Activated CD8-positive, alpha-beta memory T cell treated with anti-CD3 and anti-CD28 coated beads, Interleukin-2, amount 10 ng/mL, durations not matched to agents 7 days and 5 days (primary cell): ENCODE data around the gene LRRC10. TPM values are rescaled to one million over a fixed set of nuclear protein-coding genes. Genes with fewer than 3 reads are reported as not detected.
A peak's percentile ranks its signal among the peaks of the same experiment; 100 is the strongest.

ENCODE experiments used
- ATAC-seq: fragments of 150-1000 bp; cut with Tn5 transposase; one replicate; pipeline ENCODE4 v1.10.0; 2021; ENCODE audit warnings: moderate library complexity
- CTCF ChIA-PET: fragments of 350-600 bp; sonication (Branson Sonifier 250); formaldehyde crosslinking; loops from one replicate; lab custom pipeline; 2021; ENCODE audit warnings: antibody characterized with exemption; lab: Charles Lee
- DNase-seq: peaks from one replicate; pipeline ENCODE4 v3.0.0-alpha.2; 2020
- H3K27ac Mint-ChIP-seq: one replicate; pipeline ENCODE4 v1.8.0; 2021; ENCODE audit warnings: mild to moderate bottlenecking, mixed read lengths
- H3K27me3 Mint-ChIP-seq: one replicate; pipeline ENCODE4 v1.8.0; 2021; ENCODE audit warnings: mixed read lengths
- H3K36me3 Mint-ChIP-seq: one replicate; pipeline ENCODE4 v1.8.0; 2021; ENCODE audit warnings: mild to moderate bottlenecking, mixed read lengths
- H3K4me1 Mint-ChIP-seq: one replicate; pipeline ENCODE4 v1.8.0; 2021; ENCODE audit warnings: mixed read lengths
- H3K4me3 Mint-ChIP-seq: one replicate; pipeline ENCODE4 v1.8.0; 2021; ENCODE audit warnings: mild to moderate bottlenecking, moderate library complexity, mixed read lengths
- H3K9me3 Mint-ChIP-seq: one replicate; pipeline ENCODE4 v1.8.0; 2022; ENCODE audit warnings: low read depth, mixed read lengths
- total RNA-seq, 2 experiments: library from RNA; stranded (reverse); gene quantifications; one replicate each; pipeline ENCODE4 v1.2.3, GENCODE V29; 2021

Gene LRRC10
- total RNA-seq, 2 experiments from 2014 or later, result not detected

DNA sequence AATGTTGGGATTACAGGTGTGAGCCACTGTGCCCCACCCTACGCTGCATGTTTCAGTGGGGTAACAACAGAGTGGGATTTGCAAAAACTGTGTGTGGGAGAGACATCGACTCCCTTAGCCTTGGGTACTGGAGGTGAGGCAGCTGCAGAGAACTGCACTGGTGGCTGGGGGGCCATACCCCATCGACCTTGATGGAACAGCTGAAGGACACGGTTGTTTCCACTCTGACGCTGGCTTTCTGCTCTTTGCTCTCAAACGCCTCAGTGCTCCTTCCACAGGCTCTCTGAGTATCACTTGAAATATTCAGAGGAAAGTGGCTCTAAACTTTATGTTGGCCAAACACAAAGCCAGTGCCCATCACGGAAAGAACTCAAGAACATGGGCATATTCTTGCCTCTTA is 30.8 kb upstream of the LRRC10 start:
- H3K4me3 Mint-ChIP-seq, result no peak overlapping the region
- H3K36me3 Mint-ChIP-seq, result no peaks in the 10 kb centered on the region
- H3K27ac Mint-ChIP-seq, result no peak overlapping the region
- DNase-seq, result no peak
- H3K27me3 Mint-ChIP-seq, result peaks cover 5% of the 10 kb centered on the region
- CTCF ChIA-PET, result interaction anchor here (3.2 to 6.2 kb wide), 2 partner anchors 8 to 284 kb away, joined by 10 to 42 read pairs; no protein-coding TSS in a partner anchor
- no peak for ATAC-seq
- no peaks in the 10 kb centered on the region for H3K9me3 Mint-ChIP-seq
- H3K4me1 Mint-ChIP-seq, result no peaks in the 10 kb centered on the region

- DNase-seq, result peak; percentile 71
- Mint-ChIP-seq H3K4me3 (no peak overlapping the region), H3K4me1 (no peaks in the 10 kb centered on the region), H3K27me3 (peaks cover 2% of the 10 kb centered on the region), H3K9me3 (no peaks in the 10 kb centered on the region), H3K36me3 (no peaks in the 10 kb centered on the region), H3K27ac (no peak overlapping the region)
- CTCF ChIA-PET, result interaction anchor here (0.7 to 6.2 kb wide), 15 partner anchors 10 to 579 kb away, joined by 3 to 42 read pairs (median 5); partner anchors contain the start of gene LYZ
- peak; percentile 89 for ATAC-seq
Measured at GRCh38 chr12:69639400-69640016, 28.8 kb upstream of the LRRC10 start.

- H3K27ac Mint-ChIP-seq, result no peak overlapping the region
- no peak overlapping the region for H3K4me3 Mint-ChIP-seq
- peaks cover 2% of the 10 kb centered on the region for H3K27me3 Mint-ChIP-seq
Measured at GRCh38 chr12:69633061-69633460, 22.4 kb upstream of the LRRC10 start.

DNA sequence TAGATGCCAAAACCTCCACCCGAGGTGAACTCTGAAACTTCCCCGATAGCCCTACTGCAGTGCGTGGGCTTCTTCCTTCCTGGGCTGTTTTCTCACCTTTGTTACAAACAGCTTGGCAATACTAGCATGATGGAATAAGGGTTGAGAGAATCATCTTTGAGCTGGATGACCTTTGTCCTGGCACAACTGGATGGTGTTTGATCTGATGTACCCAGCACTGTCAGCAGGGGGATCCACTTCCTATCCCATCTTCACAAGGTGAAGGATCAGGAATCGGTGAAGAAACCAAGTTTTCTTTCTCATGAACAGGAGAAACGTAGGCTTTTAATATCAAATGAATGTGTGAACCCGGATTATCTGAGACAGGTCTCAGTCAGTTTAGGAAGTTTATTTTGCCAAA is 19.5 kb upstream of the LRRC10 start:
- Mint-ChIP-seq H3K9me3 (no peaks in the 10 kb centered on the region), H3K27me3 (peaks cover 5% of the 10 kb centered on the region), H3K36me3 (no peaks in the 10 kb centered on the region), H3K27ac (no peak overlapping the region), H3K4me1 (no peaks in the 10 kb centered on the region), H3K4me3 (no peak overlapping the region)
- CTCF ChIA-PET, result interaction anchor here (1.2 kb wide), 1 partner anchor 273 kb away, joined by 3 read pairs; no protein-coding TSS in a partner anchor
- DNase-seq, result no peak
- no peak for ATAC-seq

More at GRCh38 chr12:69633061-69633460, 22.4 kb upstream of the LRRC10 start:
- no peak for ATAC-seq
- Mint-ChIP-seq H3K9me3 (no peaks in the 10 kb centered on the region), H3K4me1 (no peaks in the 10 kb centered on the region), H3K36me3 (no peaks in the 10 kb centered on the region)
- CTCF ChIA-PET, result no interaction called here
- DNase-seq, result no peak

GRCh38 chr12:69627501-69627900 is 16.8 kb upstream of the LRRC10 start:
- no peak for ATAC-seq
- Mint-ChIP-seq H3K27ac (no peak overlapping the region), H3K4me1 (no peaks in the 10 kb centered on the region), H3K9me3 (no peaks in the 10 kb centered on the region), H3K4me3 (no peak overlapping the region), H3K36me3 (no peaks in the 10 kb centered on the region), H3K27me3 (peaks cover 5% of the 10 kb centered on the region)
- CTCF ChIA-PET, result no interaction called here
- no peak for DNase-seq

- H3K27me3 Mint-ChIP-seq, result peaks cover 10% of the 10 kb centered on the region
- CTCF ChIA-PET, result no interaction called here
- ATAC-seq, result no peak
Measured at GRCh38 chr12:69623970-69624369, 13.3 kb upstream of the LRRC10 start.

DNA sequence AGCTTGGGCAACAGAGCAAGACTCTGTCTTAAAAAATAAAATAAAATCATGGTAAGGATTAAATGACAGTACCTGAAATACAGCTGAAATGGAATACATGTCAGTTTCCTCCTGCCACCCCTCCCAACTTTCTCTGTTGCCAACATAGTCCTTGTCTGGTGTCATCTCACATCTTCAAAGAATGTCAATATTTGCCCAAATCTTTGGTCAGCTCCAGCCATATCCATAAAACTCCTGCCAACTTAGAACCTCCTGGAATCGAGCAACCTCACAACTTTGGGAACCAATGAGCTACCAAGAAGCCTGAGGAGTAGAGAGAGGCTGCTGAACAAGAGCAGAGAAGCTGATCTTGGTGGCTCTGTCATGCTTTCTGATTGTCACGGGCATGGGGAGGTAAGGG is 10.8 kb upstream of the LRRC10 start:
- no peak for DNase-seq
- CTCF ChIA-PET, result no interaction called here
- no peak for ATAC-seq
- no peak overlapping the region for H3K4me3 Mint-ChIP-seq
- H3K27me3 Mint-ChIP-seq, result peaks cover 15% of the 10 kb centered on the region
- no peaks in the 10 kb centered on the region for H3K9me3 Mint-ChIP-seq
- no peak overlapping the region for H3K27ac Mint-ChIP-seq
- no peaks in the 10 kb centered on the region for H3K36me3 Mint-ChIP-seq
- H3K4me1 Mint-ChIP-seq, result no peaks in the 10 kb centered on the region

More at GRCh38 chr12:69623970-69624369, 13.3 kb upstream of the LRRC10 start:
- Mint-ChIP-seq H3K27ac (no peak overlapping the region), H3K36me3 (no peaks in the 10 kb centered on the region), H3K9me3 (no peaks in the 10 kb centered on the region), H3K4me3 (no peak overlapping the region), H3K4me1 (no peaks in the 10 kb centered on the region)
- no peak for DNase-seq

DNA sequence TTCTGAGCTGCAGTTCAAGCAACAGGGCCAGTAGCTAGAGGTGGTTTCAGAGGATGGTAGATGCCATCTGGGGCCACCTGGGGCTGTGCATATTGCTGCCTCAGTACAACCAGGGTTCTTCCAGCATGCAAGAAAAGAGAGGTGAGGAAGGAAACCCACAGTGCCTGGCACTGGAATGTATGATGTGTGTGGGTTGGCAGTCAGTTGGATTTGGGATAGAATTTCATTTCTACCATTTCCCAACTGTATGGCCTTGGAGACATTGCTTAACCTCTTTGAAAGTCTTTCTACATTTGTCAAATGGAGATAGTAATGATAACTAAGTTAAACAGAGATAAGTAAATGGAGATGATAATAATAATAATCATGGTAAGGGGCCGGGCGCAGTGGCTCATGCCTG is 10.2 kb upstream of the LRRC10 start:
- CTCF ChIA-PET, result no interaction called here
- DNase-seq, result no peak
- Mint-ChIP-seq H3K9me3 (no peaks in the 10 kb centered on the region), H3K4me3 (no peak overlapping the region), H3K27ac (no peak overlapping the region), H3K4me1 (no peaks in the 10 kb centered on the region), H3K36me3 (no peaks in the 10 kb centered on the region), H3K27me3 (peaks cover 12% of the 10 kb centered on the region)
- no peak for ATAC-seq

GRCh38 chr12:69620077-69620476 is 9.4 kb upstream of the LRRC10 start:
- CTCF ChIA-PET, result no interaction called here
- H3K36me3 Mint-ChIP-seq, result no peaks in the 10 kb centered on the region
- H3K27me3 Mint-ChIP-seq, result peaks cover 18% of the 10 kb centered on the region
- H3K4me3 Mint-ChIP-seq, result no peak overlapping the region
- ATAC-seq (no peak), DNase-seq (no peak)
- no peak overlapping the region for H3K27ac Mint-ChIP-seq
- H3K9me3 Mint-ChIP-seq, result no peaks in the 10 kb centered on the region
- H3K4me1 Mint-ChIP-seq, result no peaks in the 10 kb centered on the region

- no peak overlapping the region for H3K27ac Mint-ChIP-seq
- no peaks in the 10 kb centered on the region for H3K4me1 Mint-ChIP-seq
- ATAC-seq (no peak), DNase-seq (no peak)
- CTCF ChIA-PET, result no interaction called here
- no peak overlapping the region for H3K4me3 Mint-ChIP-seq
- no peaks in the 10 kb centered on the region for H3K36me3 Mint-ChIP-seq
- H3K27me3 Mint-ChIP-seq, result peaks cover 18% of the 10 kb centered on the region
- no peaks in the 10 kb centered on the region for H3K9me3 Mint-ChIP-seq
Measured at GRCh38 chr12:69619050-69619449, 8.3 kb upstream of the LRRC10 start.

DNA sequence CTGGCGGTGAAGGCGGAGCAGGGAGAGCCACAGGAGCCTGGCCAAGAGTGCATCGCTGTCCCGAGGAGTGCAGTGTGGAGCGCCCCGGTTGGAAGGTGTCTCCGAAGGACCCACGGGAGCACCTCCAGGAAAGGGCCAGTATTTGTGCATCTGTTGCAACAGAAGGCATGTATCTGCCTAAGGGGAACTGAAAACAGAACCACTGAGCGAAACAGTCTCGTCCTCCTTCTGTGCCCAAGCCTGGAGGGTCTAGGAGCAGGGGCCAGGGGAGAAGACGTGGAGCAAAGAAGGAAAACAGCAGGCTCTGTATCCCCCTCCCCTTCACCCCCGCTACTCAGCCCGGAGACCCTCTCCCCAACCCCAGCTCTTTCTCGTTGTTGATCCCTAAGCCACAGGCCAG is 5.3 kb upstream of the LRRC10 start:
- Mint-ChIP-seq H3K27ac (no peak overlapping the region), H3K36me3 (no peaks in the 10 kb centered on the region), H3K4me3 (no peak overlapping the region), H3K4me1 (no peaks in the 10 kb centered on the region), H3K9me3 (no peaks in the 10 kb centered on the region), H3K27me3 (peaks cover 23% of the 10 kb centered on the region)
- DNase-seq, result no peak
- ATAC-seq, result no peak
- CTCF ChIA-PET, result interaction anchor here (2.1 kb wide), 1 partner anchor 24 kb away, joined by 5 read pairs; no protein-coding TSS in a partner anchor

- H3K27ac Mint-ChIP-seq, result no peak overlapping the region
- no peaks in the 10 kb centered on the region for H3K4me1 Mint-ChIP-seq
- no peaks in the 10 kb centered on the region for H3K36me3 Mint-ChIP-seq
- H3K27me3 Mint-ChIP-seq, result peaks cover 24% of the 10 kb centered on the region
- no peak overlapping the region for H3K4me3 Mint-ChIP-seq
- no peaks in the 10 kb centered on the region for H3K9me3 Mint-ChIP-seq
- no peak for ATAC-seq
- DNase-seq, result no peak
- CTCF ChIA-PET, result no interaction called here
Measured at GRCh38 chr12:69613351-69613750, 2.6 kb upstream of the LRRC10 start.

- no peaks in the 10 kb centered on the region for H3K9me3 Mint-ChIP-seq
- H3K27me3 Mint-ChIP-seq, result peaks cover 15% of the 10 kb centered on the region
- no peaks in the 10 kb centered on the region for H3K4me1 Mint-ChIP-seq
- H3K27ac Mint-ChIP-seq, result no peak overlapping the region
- no peak overlapping the region for H3K4me3 Mint-ChIP-seq
- DNase-seq (no peak), ATAC-seq (no peak)
- CTCF ChIA-PET, result no interaction called here
- no peaks in the 10 kb centered on the region for H3K36me3 Mint-ChIP-seq
Measured at GRCh38 chr12:69610126-69610525, 581 bp downstream of the LRRC10 start.

GRCh38 chr12:69608114-69608513 is 2.6 kb downstream of the LRRC10 start:
- Mint-ChIP-seq H3K36me3 (peaks cover 5% of the 10 kb centered on the region), H3K27me3 (peaks cover 10% of the 10 kb centered on the region), H3K4me1 (no peaks in the 10 kb centered on the region), H3K9me3 (no peaks in the 10 kb centered on the region), H3K4me3 (no peak overlapping the region), H3K27ac (no peak overlapping the region)
- ATAC-seq (no peak), DNase-seq (no peak)
- CTCF ChIA-PET, result no interaction called here
